Neutrophil (primary cell): Measurements from ENCODE around the gene IFI27L1.
A peak's percentile ranks its signal among the peaks of the same experiment; 100 is the strongest.

Experiments used
- H3K27ac ChIP-seq: fragments of 200-600 bp; sonication (generic); 2 replicates; pipeline ENCODE4 v1.5.1; 2016; ENCODE audit warnings: mild to moderate bottlenecking, moderate library complexity
- H3K27me3 ChIP-seq: fragments of 200-600 bp; sonication (generic); 2 replicates; pipeline ENCODE4 v1.6.0; 2016; ENCODE audit warnings: mild to moderate bottlenecking
- H3K36me3 ChIP-seq: fragments of 200-600 bp; sonication (generic); 2 replicates; pipeline ENCODE4 v1.5.1; 2017
- H3K4me1 ChIP-seq, 2 experiments: fragments of 200-600 bp in 1 of 2; sonication (generic) in 1 of 2; 1 replicate in 1 of 2; 2 replicates in 1 of 2; pipeline versions ENCODE4 v1.5.1 to v1.6.1; 2013 to 2016; ENCODE audit warnings: low read depth in 1 of 2, low read length in 1 of 2, mild to moderate bottlenecking in 1 of 2, moderate library complexity in 1 of 2; ENCODE audit not compliant: control insufficient read depth in 1 of 2, insufficient read depth in 1 of 2
- H3K4me3 ChIP-seq, 2 experiments: fragments of 200-600 bp in 1 of 2; sonication (generic) in 1 of 2; 1 replicate in 1 of 2; 2 replicates in 1 of 2; pipeline ENCODE4 v1.5.1; 2013 to 2016; ENCODE audit warnings: low read depth in 1 of 2, low read length in 1 of 2, mild to moderate bottlenecking in 1 of 2, moderate library complexity in 1 of 2
- H3K9me3 ChIP-seq: fragments of 200-600 bp; sonication (generic); 2 replicates; pipeline ENCODE4 v1.5.1; 2016
- CTCF ChIP-seq: fragments of 200-600 bp; sonication (generic); IDR thresholded peaks from 2 replicates; pipeline ENCODE4 v1.5.1; 2016; ENCODE audit warnings: antibody characterized with exemption

IFI27L1 gene

GRCh38 chr14:94126419-94126677 lies 45.2 kb downstream of the IFI27L1 start:
- Histone ChIP-seq H3K4me3 (no peak overlapping the region), H3K27ac (no peak overlapping the region), H3K36me3 (no peaks in the 10 kb centered on the region), H3K4me1 (peaks cover 14% of the 10 kb centered on the region in 2 experiments), H3K9me3 (no peaks in the 10 kb centered on the region), H3K27me3 (peaks cover 22% of the 10 kb centered on the region)
- no peak for TF ChIP-seq CTCF

- no peaks in the 10 kb centered on the region for H3K9me3 ChIP-seq
- H3K4me1 ChIP-seq = peaks cover 14% of the 10 kb centered on the region in 2 experiments
- no peak for TF ChIP-seq CTCF
- H3K27ac ChIP-seq = no peak overlapping the region
- H3K36me3 ChIP-seq = no peaks in the 10 kb centered on the region
- peaks cover 27% of the 10 kb centered on the region for H3K27me3 ChIP-seq
- no peak overlapping the region for H3K4me3 ChIP-seq
Measured at GRCh38 chr14:94126800-94127199, 45.7 kb downstream of the IFI27L1 start.

GRCh38 chr14:94127330-94127729 lies 46.2 kb downstream of the IFI27L1 start:
- Histone ChIP-seq H3K27ac (no peak overlapping the region), H3K36me3 (no peaks in the 10 kb centered on the region), H3K27me3 (peaks cover 24% of the 10 kb centered on the region), H3K4me3 (no peak overlapping the region), H3K9me3 (no peaks in the 10 kb centered on the region), H3K4me1 (peaks cover 14% of the 10 kb centered on the region in 2 experiments)
- TF ChIP-seq CTCF = no peak

GRCh38 chr14:94128216-94128839 lies 47.2 kb downstream of the IFI27L1 start:
- Histone ChIP-seq H3K36me3 (no peaks in the 10 kb centered on the region), H3K4me3 (no peak overlapping the region), H3K27me3 (peaks cover 24% of the 10 kb centered on the region), H3K4me1 (peaks cover 14% of the 10 kb centered on the region in 2 experiments), H3K27ac (no peak overlapping the region), H3K9me3 (no peaks in the 10 kb centered on the region)
- no peak for TF ChIP-seq CTCF

- Histone ChIP-seq H3K27ac (peak within 1 kb of the TSS; percentile 1), H3K27me3 (peaks cover 27% of the 10 kb centered on the region), H3K4me1 (peaks cover 14% of the 10 kb centered on the region in 2 experiments), H3K36me3 (no peaks in the 10 kb centered on the region), H3K9me3 (no peaks in the 10 kb centered on the region), H3K4me3 (peak within 1 kb of the TSS; percentile 70 to 73)
- TF ChIP-seq CTCF = peak; percentile 55
Measured at GRCh38 chr14:94129111-94129757, 48.1 kb downstream of the IFI27L1 start, which contains the start of gene IFI27L2. Gene IFI27L2, minus strand, starts transcription at chr14:94129604. Its CDS starts 40 bp downstream, at chr14:94129564.
